Measurements from ENCODE around the gene STAT4.

STAT4 gene

DNA sequence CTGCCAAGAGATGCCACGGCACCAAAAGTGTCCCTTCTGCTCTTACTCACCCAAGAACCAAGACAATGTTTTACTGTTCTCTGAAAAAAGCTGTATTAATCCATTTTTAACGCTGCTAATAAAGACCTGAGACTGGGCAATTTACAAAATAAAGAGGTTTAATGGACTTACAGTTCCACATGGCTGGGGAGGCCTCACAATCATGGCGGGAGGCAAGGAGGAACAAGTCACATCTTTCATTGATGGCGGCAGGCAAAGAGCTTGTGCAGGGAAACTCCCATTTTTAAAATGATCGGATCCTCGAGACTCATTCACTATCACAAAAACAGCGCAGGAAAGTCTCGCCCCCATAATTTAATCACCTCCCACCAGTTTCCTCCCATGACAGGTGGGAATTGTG is 135.0 kb downstream of the STAT4 start:
- FAIRE-seq (no peak), DNase-seq (ENCODE audit: low spot score) (no peak)

- no peak for FAIRE-seq
Measured at GRCh38 chr2:191015239-191015638, 135.6 kb downstream of the STAT4 start.

GRCh38 chr2:191014653-191015020 is 136.2 kb downstream of the STAT4 start:
- FAIRE-seq (no peak), DNase-seq (ENCODE audit: low spot score) (no peak)

More at GRCh38 chr2:191015239-191015638, 135.6 kb downstream of the STAT4 start:
- no peak for DNase-seq (ENCODE audit: low spot score)

GRCh38 chr2:191013932-191014652 is 136.7 kb downstream of the STAT4 start, which contains the start of gene STAT1:
Gene STAT1, minus strand, starts transcription at chr2:191014171. Its CDS starts 4,168 bp downstream, at chr2:191010003.
- FAIRE-seq = peak; percentile 81
- DNase-seq (ENCODE audit: low spot score) = peak; percentile 97

DNA sequence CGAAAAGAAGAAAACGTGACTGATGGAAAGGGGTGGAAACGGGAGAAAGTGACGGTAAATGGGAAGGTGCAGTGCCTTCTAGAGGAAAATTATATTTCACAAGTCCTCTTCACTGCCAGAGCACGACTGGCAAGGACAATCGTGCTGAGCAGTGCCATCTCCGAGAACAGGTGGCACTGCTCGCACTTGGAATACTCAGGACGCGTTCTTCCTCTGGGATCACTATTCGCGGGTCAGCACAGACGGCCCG is 137.2 kb downstream of the STAT4 start:
- DNase-seq (ENCODE audit: low spot score) (no peak), FAIRE-seq (no peak)

- DNase-seq (ENCODE audit: low spot score) (no peak), FAIRE-seq (no peak)
Measured at GRCh38 chr2:191012845-191013681, 137.7 kb downstream of the STAT4 start.

- FAIRE-seq = no peak
- DNase-seq (ENCODE audit: low spot score) = no peak
Measured at GRCh38 chr2:191012346-191012745, 138.4 kb downstream of the STAT4 start.

DNA sequence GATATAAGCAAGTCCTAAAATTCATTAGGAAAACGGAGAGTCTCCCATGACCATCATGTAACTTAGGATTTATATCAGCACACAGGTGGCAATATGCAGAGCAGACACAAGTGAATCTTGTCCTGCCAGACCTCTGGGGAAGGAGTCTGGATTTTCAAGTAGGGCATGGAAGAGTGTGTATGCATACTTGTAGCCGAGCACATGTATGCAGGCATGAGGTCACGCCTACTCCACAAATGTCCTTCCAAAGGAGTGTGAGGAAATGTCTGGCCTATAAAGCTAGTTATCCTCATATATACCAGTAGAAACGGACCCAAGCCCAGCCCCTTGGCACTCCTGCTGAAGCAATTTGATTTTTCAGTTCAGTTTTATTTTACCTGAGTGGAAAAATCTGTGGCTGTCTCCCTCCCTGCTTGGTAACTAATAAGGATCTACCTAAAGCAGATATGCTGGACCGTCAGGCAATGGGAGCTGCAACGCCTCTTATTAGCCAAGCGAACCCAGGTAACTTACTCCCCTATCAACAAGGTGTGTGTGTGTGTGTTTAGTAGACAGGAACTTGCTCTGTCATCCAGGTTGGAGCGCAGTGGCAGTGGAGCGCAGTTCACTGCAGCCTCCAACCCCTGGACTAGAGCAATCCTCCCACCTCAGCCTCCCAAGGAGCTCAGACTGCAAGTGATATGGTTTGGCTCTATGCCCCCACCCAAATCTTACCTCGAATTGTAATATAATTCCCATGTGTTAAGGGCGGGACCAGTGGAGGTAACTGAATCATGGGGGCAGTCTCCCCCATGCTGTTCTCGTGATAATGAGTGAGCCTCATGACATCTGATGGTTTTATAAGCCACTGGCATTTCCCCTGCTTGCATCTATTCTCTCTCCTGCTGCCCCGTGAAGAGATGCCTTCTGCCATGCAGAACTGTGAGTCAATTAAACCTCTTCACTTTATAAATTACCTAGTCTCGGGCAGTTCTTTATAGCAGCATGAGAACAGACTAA is 139.6 kb downstream of the STAT4 start:
- FAIRE-seq (no peak), DNase-seq (ENCODE audit: low spot score) (no peak)

DNA sequence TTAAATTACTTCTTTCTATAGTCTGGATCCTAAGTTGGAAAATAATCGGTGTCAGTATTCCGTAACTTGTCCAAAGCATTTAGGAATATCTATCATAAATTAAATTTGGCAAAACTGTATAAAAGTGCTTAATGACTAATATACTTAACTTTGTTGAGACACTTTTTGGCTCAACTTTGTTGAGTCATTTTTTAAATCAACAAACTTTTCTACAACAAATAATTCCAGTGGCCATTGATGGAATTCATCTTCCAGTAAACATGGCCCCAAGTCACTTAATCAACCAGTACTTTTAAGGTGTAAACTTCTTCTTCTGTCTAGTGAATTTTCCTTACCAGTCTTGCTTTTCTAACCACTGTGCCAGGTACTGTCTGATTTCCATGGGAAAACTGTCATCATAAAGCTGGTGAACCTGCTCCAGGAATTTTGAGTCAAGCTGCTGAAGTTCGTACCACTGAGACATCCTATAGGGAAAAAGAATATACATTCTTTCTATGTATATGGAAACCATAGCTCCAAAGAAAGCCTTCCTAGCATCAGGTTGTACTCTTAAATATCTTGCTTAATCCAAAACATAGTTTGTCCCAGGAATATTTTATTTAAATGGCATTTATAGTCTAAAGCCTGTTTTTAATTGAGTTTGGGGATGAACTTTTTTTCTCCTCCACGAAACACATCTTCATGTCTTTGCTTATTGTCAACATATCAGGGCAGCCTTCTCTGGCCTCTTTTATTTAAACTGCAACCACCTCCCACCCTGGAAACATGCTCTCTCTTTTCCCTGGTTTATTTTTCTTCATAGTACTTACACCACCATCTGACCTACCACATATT is 141.0 kb downstream of the STAT4 start:
- DNase-seq (ENCODE audit: low spot score) = no peak
- FAIRE-seq = no peak

DNA sequence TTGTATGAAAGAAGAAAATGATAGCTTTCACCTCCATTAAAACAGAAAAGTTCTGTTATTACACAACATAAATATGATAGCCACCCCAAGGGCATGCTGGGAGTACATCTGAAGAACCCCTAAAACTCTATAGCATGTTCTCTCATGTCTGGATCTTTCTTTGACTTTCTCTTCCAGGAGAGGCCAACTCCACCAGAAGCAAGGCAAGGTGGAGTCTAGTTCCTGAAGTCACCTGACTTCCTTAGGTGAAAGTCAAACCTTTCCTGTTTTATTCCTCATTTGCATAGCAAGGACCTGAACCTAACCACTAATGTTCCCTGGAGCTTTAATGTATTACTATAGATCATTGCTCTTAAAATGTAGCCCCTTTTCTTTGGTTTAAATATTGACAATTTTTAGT is 142.5 kb downstream of the STAT4 start:
- no peak for DNase-seq (ENCODE audit: low spot score)
- FAIRE-seq = no peak

DNA sequence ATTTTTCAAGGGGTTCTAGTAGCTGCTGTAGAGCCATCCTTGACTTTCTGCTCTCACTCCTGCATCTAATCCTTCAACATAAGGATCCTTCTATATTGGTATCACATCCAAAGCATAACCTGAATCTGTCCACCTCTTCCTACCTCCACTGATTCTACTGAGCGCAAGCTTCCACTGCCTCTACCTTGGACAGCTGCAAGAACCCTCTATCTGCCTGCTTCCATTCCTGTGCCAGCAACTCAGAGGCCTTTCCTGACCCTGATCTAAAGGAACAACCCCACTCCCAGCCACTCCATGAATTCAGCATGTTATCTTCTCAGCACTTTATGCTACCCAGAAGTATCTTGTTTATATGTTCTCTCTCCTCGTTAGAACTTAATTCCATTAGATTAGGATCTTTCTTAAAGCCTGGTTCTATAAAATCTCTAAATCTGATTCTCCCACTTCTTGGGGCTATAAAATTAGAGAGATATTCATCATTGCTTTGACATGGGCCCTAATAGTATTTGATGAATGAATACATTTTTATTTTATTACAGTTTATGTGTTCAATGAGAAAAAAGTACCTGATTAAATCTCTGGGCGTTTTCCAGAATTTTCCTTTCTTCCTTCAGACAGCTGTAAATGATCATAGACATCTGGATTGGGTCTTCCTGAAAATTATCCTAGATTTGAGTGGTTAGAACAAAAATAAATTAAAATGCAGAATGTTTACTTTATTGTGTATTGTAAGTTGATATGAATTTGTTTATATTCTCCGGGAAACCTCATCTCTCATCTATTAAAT is 143.6 kb downstream of the STAT4 start:
- DNase-seq (ENCODE audit: low spot score) = no peak
- FAIRE-seq = no peak

- DNase-seq (ENCODE audit: low spot score) (no peak), FAIRE-seq (no peak)
Measured at GRCh38 chr2:191006297-191006696, 144.5 kb downstream of the STAT4 start.

DNA sequence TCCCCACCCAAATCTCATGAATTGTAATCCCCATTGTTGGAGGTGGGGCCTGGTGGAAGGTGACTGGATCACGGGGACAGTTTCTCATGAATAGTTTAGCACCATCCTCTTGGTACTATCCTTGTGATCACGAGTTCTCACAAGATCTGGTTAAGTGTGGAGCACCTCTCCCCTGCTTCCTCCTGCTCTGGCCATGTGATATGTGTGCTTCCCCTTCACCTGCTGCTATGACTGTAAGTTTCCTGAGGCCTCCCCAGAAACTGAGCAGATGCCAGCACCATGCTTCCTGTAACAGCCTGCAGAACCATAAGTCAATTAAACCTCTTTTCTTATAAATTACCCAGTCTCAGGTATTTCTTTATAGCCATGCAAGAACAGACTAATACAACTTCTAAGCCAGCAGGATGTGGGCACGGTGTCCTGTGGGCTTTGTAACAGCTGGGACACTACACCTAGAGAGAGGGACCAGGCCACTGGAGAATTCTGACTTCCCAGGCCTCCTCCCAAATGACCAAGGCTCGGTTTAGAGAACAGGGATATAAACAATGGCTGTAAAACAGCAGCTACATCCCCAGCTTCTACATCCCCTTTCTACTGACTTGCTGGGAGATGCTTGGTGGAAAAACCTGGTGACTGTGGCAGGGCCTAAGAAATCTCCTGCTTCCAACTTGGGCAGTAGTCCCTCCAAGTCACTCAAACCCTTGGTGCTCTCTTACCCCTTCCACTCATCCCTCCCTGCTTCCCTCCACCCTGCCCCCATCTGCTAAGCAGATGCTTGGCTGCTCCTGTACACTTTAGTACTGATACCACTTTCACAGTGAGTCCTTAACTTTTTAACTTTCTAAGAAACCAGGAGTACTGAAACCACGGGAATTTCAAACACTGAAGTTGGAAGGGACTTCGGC is 147.1 kb downstream of the STAT4 start:
- FAIRE-seq (peak; percentile 20), DNase-seq (ENCODE audit: low spot score) (no peak)

GRCh38 chr2:191001624-191002023 is 149.2 kb downstream of the STAT4 start:
- FAIRE-seq (no peak), DNase-seq (ENCODE audit: low spot score) (no peak)

DNA sequence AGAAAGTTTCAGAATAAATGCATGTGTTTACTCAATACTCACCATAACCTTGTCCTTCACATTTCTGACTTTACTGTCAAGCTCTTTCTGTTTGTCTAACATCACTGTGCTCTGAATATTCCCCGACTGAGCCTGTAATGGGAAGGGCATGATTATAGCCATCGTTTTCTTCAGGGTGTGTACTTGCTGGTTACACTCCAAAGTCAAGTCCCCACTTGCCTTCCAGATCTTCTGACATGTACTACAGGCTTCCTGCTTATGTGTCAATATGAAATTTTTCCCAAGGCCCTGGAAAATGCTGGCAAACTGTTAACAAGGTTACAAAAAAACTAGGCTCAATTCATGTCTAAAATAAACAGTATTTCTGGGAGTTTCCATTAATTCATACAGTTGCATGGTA is 149.8 kb downstream of the STAT4 start:
- FAIRE-seq = no peak
- no peak for DNase-seq (ENCODE audit: low spot score)

- no peak for FAIRE-seq
- no peak for DNase-seq (ENCODE audit: low spot score)
Measured at GRCh38 chr2:190999949-191000665, 150.7 kb downstream of the STAT4 start.

DNA sequence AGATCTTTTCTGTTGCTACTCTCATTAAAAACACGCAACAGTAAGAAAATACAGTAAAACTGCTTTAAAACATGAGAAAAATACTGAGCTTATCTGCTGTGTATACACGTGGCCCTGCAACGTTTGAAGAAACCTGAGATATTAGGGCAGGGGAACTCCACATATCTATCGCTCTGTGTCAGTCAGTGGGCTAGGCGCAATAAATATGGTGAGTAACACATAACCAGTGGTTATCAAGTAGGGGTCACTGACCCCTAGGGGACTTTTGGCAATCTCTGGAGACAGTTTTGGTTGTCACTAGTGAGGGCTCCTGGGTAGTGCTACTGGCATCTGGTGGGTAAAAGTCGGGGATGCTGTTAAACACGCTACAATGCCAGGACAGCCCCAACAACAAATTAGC is 151.7 kb downstream of the STAT4 start:
- DNase-seq (ENCODE audit: low spot score) (no peak), FAIRE-seq (no peak)

GRCh38 chr2:190997526-190998113 is 153.2 kb downstream of the STAT4 start:
- no peak for FAIRE-seq
- DNase-seq (ENCODE audit: low spot score) = no peak

All from urothelium cell line (cell line).